Sciatic nerve (tissue), 2 donors: ENCODE results near the gene PIM2. TPM values are rescaled to one million over a fixed set of nuclear protein-coding genes. Genes with fewer than 3 reads are reported as not detected.

Source experiments
- ATAC-seq: fragments of 200-7000 bp; cut with Tn5 transposase; one replicate; pipeline ENCODE4 v1.9.1; 2020; ENCODE audit warnings: mild to moderate bottlenecking, moderate library complexity
- DNase-seq: peaks from one replicate; pipeline ENCODE4 v3.0.0-alpha.2; 2020; ENCODE audit warnings: low spot score
- intact Hi-C: fragments of 100-400 bp; cut with DNase I; formaldehyde crosslinking; loops from one replicate; pipeline ENCODE4 v1.14.2; 2022
- total RNA-seq: library from RNA; stranded (reverse); fragmentation: NEBNext Ultra II Directional; extraction: Animal tissue kit (Norgen Biotek cat#: 25700); gene quantifications from one replicate; pipeline ENCODE4 v1.2.1, GENCODE V29; 2021
- donor health status: DM: no; HTN: no; CAD: no.
- donor health status: DM: no; HTN: no; CAD: no.

The PIM2 gene
- total RNA-seq, result 10.8 TPM

GRCh38 chrX:48918643-48919340 is at the start of gene PIM2:
Gene PIM2 (minus strand): TSS chrX:48919024. CDS start chrX:48918834, 190 bp downstream.
- ATAC-seq (peak; percentile 85), DNase-seq (peak; percentile 89)
- intact Hi-C loops, result no loop called here

- intact Hi-C loops, result no loop called here
- ATAC-seq (no peak), DNase-seq (no peak)
Observed at GRCh38 chrX:48968377-48968776, 49.6 kb upstream of the PIM2 start.

- intact Hi-C loops, result no loop called here
- ATAC-seq (no peak), DNase-seq (no peak)
Observed at GRCh38 chrX:48966796-48967579, 48.2 kb upstream of the PIM2 start.

GRCh38 chrX:48965959-48966358 is 47.1 kb upstream of the PIM2 start:
- ATAC-seq, result no peak
- DNase-seq, result no peak

GRCh38 chrX:48961585-48962091 is 42.8 kb upstream of the PIM2 start:
- ATAC-seq (no peak), DNase-seq (no peak)
- intact Hi-C loops, result no loop called here

More at GRCh38 chrX:48965959-48966358, 47.1 kb upstream of the PIM2 start:
- intact Hi-C loops, result no loop called here

GRCh38 chrX:48960291-48960690 is 41.5 kb upstream of the PIM2 start:
- DNase-seq (no peak), ATAC-seq (no peak)
- intact Hi-C loops, result no loop called here

GRCh38 chrX:48958635-48959094 is 39.8 kb upstream of the PIM2 start:
- ATAC-seq (peak; percentile 2), DNase-seq (no peak)
- intact Hi-C loops, result no loop called here

GRCh38 chrX:48957827-48958634 is 39.2 kb upstream of the PIM2 start:
- ATAC-seq (peak; percentile 96), DNase-seq (peak; percentile 96)
- intact Hi-C loops, result no loop called here

GRCh38 chrX:48957477-48957826 is 38.6 kb upstream of the PIM2 start, which contains the start of gene OTUD5:
Gene OTUD5 (minus strand): TSS chrX:48957607. CDS start chrX:48957570, 37 bp downstream.
- intact Hi-C loops, result no loop called here
- peak; percentile 76 for DNase-seq

GRCh38 chrX:48956728-48957414 is 38.0 kb upstream of the PIM2 start:
- intact Hi-C loops, result no loop called here
- DNase-seq (no peak), ATAC-seq (no peak)

More at GRCh38 chrX:48957477-48957826, 38.6 kb upstream of the PIM2 start, which contains the start of gene OTUD5:
- ATAC-seq, result no peak

GRCh38 chrX:48948589-48948988 is 29.8 kb upstream of the PIM2 start:
- intact Hi-C loops, result no loop called here
- ATAC-seq, result no peak

GRCh38 chrX:48945517-48946348 is 26.9 kb upstream of the PIM2 start:
- ATAC-seq (peak; percentile 74), DNase-seq (peak; percentile 63)
- intact Hi-C loops, result no loop called here

More at GRCh38 chrX:48948589-48948988, 29.8 kb upstream of the PIM2 start:
- no peak for DNase-seq

GRCh38 chrX:48942895-48943294 is 24.1 kb upstream of the PIM2 start:
- intact Hi-C loops, result no loop called here
- DNase-seq, result no peak
- ATAC-seq, result no peak

- intact Hi-C loops, result no loop called here
- DNase-seq (no peak), ATAC-seq (no peak)
Observed at GRCh38 chrX:48940404-48940955, 21.7 kb upstream of the PIM2 start.

- intact Hi-C loops, result no loop called here
- no peak for ATAC-seq
- no peak for DNase-seq
Observed at GRCh38 chrX:48939524-48940228, 20.9 kb upstream of the PIM2 start.

- DNase-seq (no peak), ATAC-seq (no peak)
- intact Hi-C loops, result no loop called here
Observed at GRCh38 chrX:48938721-48939425, 20.0 kb upstream of the PIM2 start.
